CD4-positive, alpha-beta T cell treated with Interleukin-15 for 4 hours (primary cell): Measurements from ENCODE around the gene MYOT.

Source experiments
- DNase-seq: peaks from one replicate; pipeline ENCODE4 v3.0.0-alpha.2; 2020; ENCODE audit warnings: low spot score

Gene MYOT

DNA sequence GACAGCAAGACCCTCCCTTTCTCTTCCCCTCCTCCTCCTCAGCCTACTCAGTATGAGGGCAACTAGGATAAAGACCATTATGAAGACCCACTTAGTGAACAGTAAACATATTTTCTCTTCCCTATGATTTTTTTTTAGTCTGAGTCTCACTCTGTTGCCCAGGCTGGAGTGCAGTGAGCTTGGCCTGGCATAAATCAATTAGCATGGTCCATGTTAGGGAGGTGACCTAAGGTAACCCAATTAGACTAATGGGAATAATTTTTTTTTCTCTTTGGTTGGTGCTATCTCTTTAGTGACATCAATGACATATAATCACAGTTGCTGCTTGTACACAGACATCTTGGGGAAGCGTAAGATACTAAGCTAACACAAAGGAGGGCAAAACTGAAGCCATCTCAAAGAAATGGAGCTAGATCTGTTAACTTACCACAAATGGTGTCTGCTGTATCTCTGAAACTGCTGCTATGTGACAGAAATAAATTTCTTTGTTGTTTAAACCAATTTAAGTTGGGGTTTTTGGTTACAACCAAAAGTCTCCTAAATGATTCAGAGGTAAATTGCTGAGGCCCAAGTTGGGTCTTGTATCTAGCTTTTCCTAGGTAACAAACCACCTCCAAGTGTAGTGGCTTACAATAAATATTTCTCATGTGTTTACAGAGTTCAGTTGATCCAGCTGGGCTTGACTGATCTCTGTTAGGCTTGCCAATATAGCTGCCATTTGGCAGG, 34.9 kb downstream of the MYOT start:
- DNase-seq = no peak

GRCh38 chr5:137914758-137915157, 47.1 kb downstream of the MYOT start:
- no peak for DNase-seq

DNA sequence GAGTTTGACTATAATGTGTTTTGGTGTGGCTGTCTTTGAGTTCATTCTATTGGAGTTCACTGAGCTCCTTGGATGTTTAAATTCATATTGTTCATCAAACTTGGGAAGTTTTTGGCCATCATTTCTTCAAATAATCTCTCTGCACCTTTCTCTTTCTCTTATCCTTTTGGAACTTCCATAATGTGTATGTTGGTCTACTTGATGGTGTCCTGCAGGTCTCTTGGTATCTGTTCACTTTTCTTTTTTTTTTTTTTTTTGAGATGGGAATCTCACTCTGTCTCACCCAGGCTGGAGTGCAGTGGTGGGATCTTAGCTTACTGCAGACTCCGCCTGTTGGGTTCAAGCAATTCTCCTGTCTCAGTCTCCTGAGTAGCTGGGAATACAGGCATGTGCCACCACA, 49.3 kb downstream of the MYOT start:
- no peak for DNase-seq

- no peak for DNase-seq
These were observed 54.3 kb downstream of the MYOT start for GRCh38 chr5:137921931-137922330.

- DNase-seq = no peak
These were observed 56.2 kb downstream of the MYOT start for GRCh38 chr5:137923856-137924255.

DNA sequence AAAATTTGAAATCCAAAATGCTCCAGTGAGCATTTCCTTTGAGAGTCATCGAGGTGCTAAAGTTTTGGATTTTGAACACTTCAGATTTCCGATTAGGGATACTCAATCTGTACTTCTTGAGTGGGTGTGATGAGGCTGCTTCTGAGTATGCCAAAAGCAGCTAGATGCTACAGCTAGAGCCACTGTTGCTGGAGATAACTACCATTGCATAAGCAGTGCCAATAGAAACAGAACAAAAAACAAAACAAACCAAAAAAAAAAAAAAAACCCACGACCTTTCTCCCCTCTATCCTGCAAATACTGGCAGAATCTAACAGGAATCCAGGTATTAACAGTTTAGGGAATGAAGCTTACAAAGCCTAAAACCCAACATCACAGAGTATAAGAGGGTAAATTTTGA, 65.1 kb downstream of the MYOT start:
- no peak for DNase-seq

- DNase-seq = no peak
These were observed 65.8 kb downstream of the MYOT start for GRCh38 chr5:137933491-137933911.

DNA sequence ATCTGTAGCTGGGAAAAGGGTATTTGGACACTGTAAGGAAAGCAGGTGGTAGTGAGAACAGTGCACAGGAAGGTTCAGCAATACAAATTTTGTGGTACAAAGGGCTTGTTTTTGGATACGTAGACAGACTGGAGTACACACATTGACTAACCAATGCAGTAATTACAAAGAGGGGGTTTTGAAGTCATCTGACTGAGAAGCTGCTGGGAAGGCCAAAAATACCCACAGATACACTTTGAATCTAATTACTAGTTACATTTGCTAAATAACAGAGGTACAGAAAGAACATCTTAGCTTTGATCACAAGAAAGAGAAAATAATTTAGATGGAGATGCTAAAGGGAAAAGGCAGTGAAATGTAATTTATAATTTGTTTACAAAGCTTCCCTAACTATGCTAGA, 67.5 kb downstream of the MYOT start:
- no peak for DNase-seq

- DNase-seq = no peak
These were observed 68.0 kb downstream of the MYOT start for GRCh38 chr5:137935694-137936093.
